ENCODE results near the gene ANP32E. TPM values are rescaled to one million over a fixed set of nuclear protein-coding genes. Genes with fewer than 3 reads are reported as not detected.

Gene ANP32E
- total and polyA plus RNA-seq, 2 of the 8 experiments (the other 6 are each of a cell fraction or from before 2014, with no cell fraction given), result 20.7 to 123 TPM

- H3K14ac ChIP-seq (ENCODE audit: insufficient read length), result no peak overlapping the region
- no peak overlapping the region for H2AFZ ChIP-seq (ENCODE audit: low read length)
- no peak overlapping the region for H3K4me2 ChIP-seq (ENCODE audit: insufficient read depth in 1 of 2, low read depth in 2 of 2, low read length in 2 of 2)
- no peak overlapping the region for H3K4ac ChIP-seq (replicated peaks; ENCODE audit: insufficient read length, low read depth, low read length)
- H2AK5ac ChIP-seq (ENCODE audit: low read depth, low read length), result no peak overlapping the region
- no peak overlapping the region for H2BK120ac ChIP-seq (replicated peaks; ENCODE audit: low read depth, low read length)
- 95% methylated on average over 2 of the region's 2 CpGs; no CpG with 5 or more reads in 1 of the 2 experiments for WGBS, 2 experiments (ENCODE audit: extremely low coverage in 1 of 2, insufficient coverage in 1 of 2, insufficient read length in 1 of 2, insufficient replicate concordance in 2 of 2, low coverage in 1 of 2, low lambda C conversion rate in 2 of 2, missing lambda C conversion rate in 1 of 2)
- no peaks in the 10 kb centered on the region for H3K4me1 ChIP-seq (replicated peaks in 1 of 4; ENCODE audit: control insufficient read depth in 3 of 4, insufficient read depth in 4 of 4, low read length in 3 of 4)
- no peaks in the 10 kb centered on the region for H3K79me1 ChIP-seq (ENCODE audit: low read depth, low read length)
- no peaks in the 10 kb centered on the region for H4K20me1 ChIP-seq (replicated peaks in 1 of 2; ENCODE audit: control insufficient read depth in 1 of 2, insufficient read depth in 2 of 2, low read length in 2 of 2)
- H4K8ac ChIP-seq (ENCODE audit: extremely low read depth, insufficient read depth, low read length), result no peak overlapping the region
- no peak overlapping the region for H3K56ac ChIP-seq (replicated peaks; ENCODE audit: insufficient read length, low read depth, low read length)
- TF ChIP-seq EGR1 (IDR thresholded peaks at IDR 0.05; ENCODE audit: borderline replicate concordance, low read depth, low read length) (no peak), CEBPB (IDR thresholded peaks at IDR 0.05; ENCODE audit: low read depth, low read length) (no peak)
- H3K4me3 ChIP-seq (ENCODE audit: extremely low read depth in 1 of 4, insufficient read depth in 2 of 4, low read depth in 3 of 4, low read length in 4 of 4), result no peak overlapping the region
- ChIA-PET CTCF (ENCODE audit: partially characterized antibody) (interaction anchor here (1.5 to 17.5 kb wide), 2 partner anchors 12 to 26 kb away, joined by 3 to 326 read pairs; partner anchors contain the start of genes APH1A, C1orf54 and CIART), POLR2A (ENCODE audit: partially characterized antibody) (interaction anchor here (0.8 to 19.4 kb wide), 6 partner anchors 13 to 330 kb away, joined by 3 to 535 read pairs (median 6); partner anchors contain the start of genes ANP32E, APH1A, C1orf54 and CIART)
- no peaks in the 10 kb centered on the region for H3K27me3 ChIP-seq (replicated peaks in 1 of 4; ENCODE audit: control insufficient read depth in 3 of 4, extremely low read depth in 1 of 4, insufficient read depth in 3 of 4, low read length in 3 of 4)
- H2BK20ac ChIP-seq (ENCODE audit: low read length), result no peak overlapping the region
- no peaks in the 10 kb centered on the region for H3K36me3 ChIP-seq (ENCODE audit: control insufficient read depth in 2 of 4, insufficient read depth in 4 of 4, low read length in 3 of 4)
- H3K9me3 ChIP-seq (ENCODE audit: insufficient read depth in 2 of 2, low read depth in 1 of 2, low read length in 1 of 2), result no peaks in the 10 kb centered on the region
- no peak overlapping the region for H4K5ac ChIP-seq (ENCODE audit: insufficient read length, low read depth, low read length)
- no peak for DNase-seq (ENCODE audit: low read depth in 1 of 2, low spot score in 2 of 2)
- no peaks in the 10 kb centered on the region for H3K79me2 ChIP-seq (ENCODE audit: control insufficient read depth in 1 of 2, insufficient read depth in 2 of 2, low read length in 2 of 2)
- no peak overlapping the region for H3K18ac ChIP-seq (ENCODE audit: extremely low read depth, low read length)
- H3K23ac ChIP-seq (ENCODE audit: insufficient read length), result no peak overlapping the region
- no peak overlapping the region for H2BK5ac ChIP-seq (ENCODE audit: low read depth, low read length)
- H3K9ac ChIP-seq (replicated peaks in 1 of 4; ENCODE audit: extremely low read depth in 1 of 4, low read depth in 3 of 4, low read length in 3 of 4), result no peak overlapping the region
- no peaks in the 10 kb centered on the region for H3K23me2 ChIP-seq (ENCODE audit: low read depth, low read length)
- no peak overlapping the region for H2BK15ac ChIP-seq (ENCODE audit: low read length)
- H4K91ac ChIP-seq (replicated peaks; ENCODE audit: insufficient read length, low read length), result no peak overlapping the region
- H3K27ac ChIP-seq (ENCODE audit: low read depth, low read length), result no peak overlapping the region
- no peak overlapping the region for H2BK12ac ChIP-seq (ENCODE audit: low read depth, low read length)
- no peak for FAIRE-seq
These were observed 14.0 kb upstream of the ANP32E start for GRCh38 chr1:150249936-150250335.

Measured in H1 (cell line).